A549 (cell line): Measurements from ENCODE around the gene P3H2. TPM values are rescaled to one million over a fixed set of nuclear protein-coding genes. Genes with fewer than 3 reads are reported as not detected.

Source experiments
- ATAC-seq, 2 experiments: fragments of 200-7000 bp in 1 of 2; fragments of >200 bp in 1 of 2; cut with Nextera tagmentation in 1 of 2; cut with Tn5 transposase in 1 of 2; 3 replicates each; pipeline versions ENCODE4 v1.8.0 to v1.9.1; 2018 to 2020; ENCODE audit warnings: mild to moderate bottlenecking in 1 of 2, moderate library complexity in 1 of 2
- CTCF ChIA-PET: fragments of 300-600 bp; sonication (Branson Sonifier 250); formaldehyde crosslinking; extraction: SDS; loops from one replicate; lab custom pipeline; 2021; ENCODE audit warnings: antibody characterized with exemption, inconsistent platforms; lab: Yijun Ruan, JAX
- POLR2A ChIA-PET: fragments of 350-600 bp; formaldehyde crosslinking; extraction: SDS; loops from one replicate; lab custom pipeline; 2021; ENCODE audit warnings: antibody characterized with exemption, inconsistent platforms; lab: Yijun Ruan, JAX
- DNase-seq, 2 experiments: peaks; one replicate each; pipeline versions ENCODE4 v3.0.0 to v3.0.0-alpha.2; 2011 to 2016; ENCODE audit warnings: low read depth in 1 of 2, low spot score in 1 of 2
- FAIRE-seq: peaks from 2 replicates; lab custom pipeline; 2011; peaks lifted over from hg19 to GRCh38; lab: Jason Lieb, UNC
- H3K27ac ChIP-seq, 2 experiments: fragments of >200 bp; sonication (Bioruptor Twin); formaldehyde crosslinking; 3 replicates each; pipeline ENCODE4 v1.5.1; 2016 to 2017
- H3K4me1 ChIP-seq: fragments of >200 bp; sonication (Bioruptor Twin); formaldehyde crosslinking; 3 replicates; pipeline ENCODE4 v1.6.1; 2016
- H3K4me2 ChIP-seq: fragments of >200 bp; sonication (Bioruptor Twin); formaldehyde crosslinking; 3 replicates; pipeline ENCODE4 v1.6.1; 2016
- H3K4me3 ChIP-seq: fragments of >200 bp; sonication (Bioruptor Twin); formaldehyde crosslinking; 3 replicates; pipeline ENCODE4 v1.5.1; 2016
- H3K9me3 ChIP-seq: fragments of >200 bp; sonication (Bioruptor Twin); formaldehyde crosslinking; 3 replicates; pipeline ENCODE4 v1.6.1; 2016
- CEBPB ChIP-seq, 2 experiments: fragments of >200 bp in 1 of 2; sonication (Bioruptor Twin) in 1 of 2; formaldehyde crosslinking in 1 of 2; IDR thresholded peaks; 2 replicates each; pipeline ENCODE4 v1.6.1; 2012 to 2016
- CTCF ChIP-seq: fragments of >200 bp; sonication (Bioruptor Twin); formaldehyde crosslinking; IDR thresholded peaks from 3 replicates; pipeline ENCODE4 v1.5.1; 2016
- EP300 ChIP-seq, 2 experiments: fragments of >200 bp; sonication (Bioruptor Twin); formaldehyde crosslinking; IDR thresholded peaks; 2 replicates in 1 of 2; 3 replicates in 1 of 2; pipeline ENCODE4 v1.6.1; 2016 to 2017
- FOSL2 ChIP-seq, 2 experiments: fragments of 450-650 bp in 1 of 2; fragments of >200 bp in 1 of 2; sonication (Bioruptor Twin) in 1 of 2; formaldehyde crosslinking; IDR thresholded peaks; 2 replicates each; pipeline versions ENCODE4 v1.5.0 to v1.6.1; 2016 to 2020; ENCODE audit warnings: mild to moderate bottlenecking in 1 of 2, moderate library complexity in 1 of 2
- GATA3 ChIP-seq: IDR thresholded peaks from 2 replicates; pipeline ENCODE4 v1.6.1; 2012; ENCODE audit warnings: borderline replicate concordance
- HMGXB4 ChIP-seq: fragments of 250-450 bp; sonication (Bioruptor Pico); IDR thresholded peaks from 2 replicates; pipeline ENCODE4 v1.5.0; 2021; ENCODE audit warnings: mild to moderate bottlenecking, moderate library complexity, borderline replicate concordance
- JUN ChIP-seq, 2 experiments: fragments of >200 bp; sonication (Bioruptor Twin); formaldehyde crosslinking; IDR thresholded peaks; 2 replicates in 1 of 2; 3 replicates in 1 of 2; pipeline ENCODE4 v1.6.1; 2016 to 2017
- JUNB ChIP-seq: fragments of >200 bp; sonication (Bioruptor Twin); formaldehyde crosslinking; IDR thresholded peaks from 2 replicates; pipeline ENCODE4 v1.6.1; 2016
- MAX ChIP-seq: IDR thresholded peaks from 2 replicates; pipeline ENCODE4 v1.6.1; 2012
- RAD21 ChIP-seq, 2 experiments: fragments of >200 bp in 1 of 2; sonication (Bioruptor Twin) in 1 of 2; formaldehyde crosslinking in 1 of 2; IDR thresholded peaks in 1 of 2; conservative IDR thresholded peaks in 1 of 2; 2 replicates in 1 of 2; 3 replicates in 1 of 2; pipeline ENCODE4 v1.6.1; 2012 to 2018; ENCODE audit warnings: inconsistent platforms in 1 of 2
- TP53 ChIP-seq: fragments of 250-450 bp; sonication (Bioruptor Pico); IDR thresholded peaks from 2 replicates; pipeline ENCODE4 v1.5.0; 2021; ENCODE audit warnings: mild to moderate bottlenecking, moderate library complexity
- ZSCAN20 ChIP-seq: fragments of 250-450 bp; sonication (Bioruptor Pico); IDR thresholded peaks from 2 replicates; pipeline ENCODE4 v1.8.0; 2022; ENCODE audit warnings: mild to moderate bottlenecking, moderate library complexity
- WGBS: methylation state at CpG from one replicate; pipeline ENCODE4 v1.1.6; 2017; ENCODE audit errors: missing lambda C conversion rate; 5-methylcytosine and 5-hydroxymethylcytosine counted together
- polyA plus RNA-seq, 4 experiments: library from polyadenylated mRNA; depleted of rRNA in 3 of 4; stranded (reverse); fragments of >200 nt; fragmentation: RNase III in 1 of 4; extraction: RNeasy Plus Mini Kit Qiagen cat#74134 plus additional on column Dnase treatment in 1 of 4; gene quantifications; 2 replicates in 3 of 4; 3 replicates in 1 of 4; pipeline ENCODE4 v1.2.3, GENCODE V29; 2011 to 2017
- TF ChIP-seq, protein P1 (sequence below): fragments of >200 bp; sonication (Bioruptor Twin); formaldehyde crosslinking; IDR thresholded peaks from 3 replicates; pipeline ENCODE4 v1.6.1; 2016

The P3H2 gene
- polyA plus RNA-seq, 2 of the 4 experiments (the other 2 are of a cell fraction), result 56.6 to 72.5 TPM

DNA sequence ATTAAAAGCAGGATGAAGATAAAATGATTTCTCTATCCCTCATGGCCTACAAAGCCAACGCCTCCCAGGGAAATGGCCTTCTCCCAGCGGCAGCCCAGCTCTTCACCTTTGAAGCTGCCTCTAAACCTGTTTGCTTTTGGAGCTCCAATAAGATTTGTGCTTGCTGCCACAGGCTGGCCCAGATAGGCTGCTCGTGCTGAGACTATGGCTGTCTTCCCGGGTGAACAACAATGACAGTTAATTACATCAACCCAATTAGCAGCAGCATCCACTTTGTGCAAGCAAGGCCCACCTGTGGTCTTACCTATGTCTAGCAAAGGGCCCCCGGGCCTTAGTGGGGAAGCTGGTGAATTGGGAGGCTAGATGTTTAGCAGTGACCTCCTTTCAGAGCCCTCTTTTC lies 179.6 kb downstream of the P3H2 start:
- POLR2A ChIA-PET, result no interaction called here
- peak overlapping the region; percentile 32; the same call in 2 of the 3 replicates for H3K4me2 ChIP-seq
- no peak for TF ChIP-seq TP53 (CRISPR knock-in tag)
- no peak for TF ChIP-seq FOSL2 (IDR thresholded peaks at IDR 0.05)
- no peak for TF ChIP-seq FOSL2 (CRISPR knock-in tag; IDR thresholded peaks at IDR 0.05)
- TF ChIP-seq, all 56 proteins: peak for 0
- Histone ChIP-seq H3K4me1 (peaks cover 46% of the 10 kb centered on the region), H3K4me3 (no peak overlapping the region), H3K9me3 (no peaks in the 10 kb centered on the region), H3K27ac (peak overlapping the region; percentile 81 to 84)
- ATAC-seq, result no peak
- CTCF ChIA-PET, result interaction anchor here (1.5 kb wide), 1 partner anchor 61 kb away, joined by 4 read pairs; no protein-coding TSS in a partner anchor
- no peak for FAIRE-seq
- 66% methylated on average over 5 of the region's 5 CpGs for WGBS
- DNase-seq, result no peak

GRCh38 chr3:189937302-189938127 lies 183.2 kb downstream of the P3H2 start:
- ChIA-PET CTCF (interaction anchor here (1.6 kb wide), 1 partner anchor 42 kb away, joined by 3 read pairs; no protein-coding TSS in a partner anchor), POLR2A (no interaction called here)
- 10% methylated on average over 7 of the region's 7 CpGs for WGBS
- no peak for FAIRE-seq
- peaks cover 47% of the 10 kb centered on the region for H3K4me1 ChIP-seq
- peak; percentile 38 to 88 for DNase-seq
- no peak for TF ChIP-seq HMGXB4
- peak; percentile 35; the same call in 1 of the 2 replicates for TF ChIP-seq FOSL2 (IDR thresholded peaks at IDR 0.05)
- peak; percentile 55; the same call in 1 of the 2 replicates for TF ChIP-seq FOSL2 (CRISPR knock-in tag; IDR thresholded peaks at IDR 0.05)
- TF ChIP-seq GATA3, result peak; percentile 83
- TF ChIP-seq RAD21 (conservative IDR thresholded peaks at IDR 0.05 in 1 of 2, IDR thresholded peaks at IDR 0.05 in 1 of 2), result 0 out of 5 replicates have a peak, but pooled peaks have one; percentile 7 to 35
- peak in 1 of 2 experiments; percentile 59; a peak in 2 of 5 replicates for TF ChIP-seq JUN (IDR thresholded peaks at IDR 0.05)
- no peak for TF ChIP-seq ZSCAN20
- peak; percentile 83 for TF ChIP-seq JUNB
- no peak for TF ChIP-seq CTCF
- TF ChIP-seq EP300 (IDR thresholded peaks at IDR 0.05), result peak; percentile 54 to 73; a peak in 3 of 5 replicates
- peak; percentile 39; the same call in 1 of the 2 replicates for TF ChIP-seq MAX
- TF ChIP-seq CEBPB (IDR thresholded peaks at IDR 0.05), result peak in 1 of 2 experiments; percentile 53; a peak in 1 of 4 replicates
- TF ChIP-seq, protein P1, sequence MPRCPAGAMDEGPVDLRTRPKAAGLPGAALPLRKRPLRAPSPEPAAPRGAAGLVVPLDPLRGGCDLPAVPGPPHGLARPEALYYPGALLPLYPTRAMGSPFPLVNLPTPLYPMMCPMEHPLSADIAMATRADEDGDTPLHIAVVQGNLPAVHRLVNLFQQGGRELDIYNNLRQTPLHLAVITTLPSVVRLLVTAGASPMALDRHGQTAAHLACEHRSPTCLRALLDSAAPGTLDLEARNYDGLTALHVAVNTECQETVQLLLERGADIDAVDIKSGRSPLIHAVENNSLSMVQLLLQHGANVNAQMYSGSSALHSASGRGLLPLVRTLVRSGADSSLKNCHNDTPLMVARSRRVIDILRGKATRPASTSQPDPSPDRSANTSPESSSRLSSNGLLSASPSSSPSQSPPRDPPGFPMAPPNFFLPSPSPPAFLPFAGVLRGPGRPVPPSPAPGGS, result 0 out of 3 replicates have a peak, but pooled peaks have one; percentile 19
- TF ChIP-seq, all 56 proteins: peak for 9
- ATAC-seq, result peak; percentile 85 to 90
- no peak overlapping the region for H3K4me3 ChIP-seq
- H3K9me3 ChIP-seq, result 0 out of 3 replicates have a peak, but pooled peaks cover 4% of the 10 kb centered on the region
- H3K27ac ChIP-seq, result peak overlapping the region; percentile 70 to 81
- H3K4me2 ChIP-seq, result peak overlapping the region; percentile 40
